PFSK-1 (cell line): Measurements from ENCODE around the gene GGTLC1.

Experiments
- FOXP2 ChIP-seq: optimal IDR thresholded peaks from 2 replicates; pipeline ENCODE3; 2011; ENCODE audit warnings: borderline replicate concordance, control low read depth, inconsistent platforms; ENCODE audit not compliant: insufficient read depth; ENCODE audit errors: extremely low read length, extremely low read depth
- POLR2AphosphoS5 ChIP-seq: IDR thresholded peaks from 2 replicates; pipeline ENCODE4 v1.6.1; 2012; ENCODE audit warnings: low read depth, mild to moderate bottlenecking, control low read depth, low read length, moderate library complexity
- REST ChIP-seq, 2 experiments: IDR thresholded peaks; 2 replicates each; pipeline versions ENCODE4 v1.6.1 to v1.8.0; 2011 to 2012; ENCODE audit warnings: low read depth in 2 of 2, low read length in 2 of 2, control low read depth in 1 of 2, inconsistent platforms in 1 of 2, mild to moderate bottlenecking in 1 of 2, moderate library complexity in 1 of 2; ENCODE audit not compliant: insufficient read depth in 1 of 2
- SIN3A ChIP-seq: IDR thresholded peaks from 2 replicates; pipeline ENCODE4 v1.6.1; 2012; ENCODE audit warnings: mild to moderate bottlenecking, low read length, moderate library complexity, borderline replicate concordance; ENCODE audit not compliant: insufficient read depth
- TAF1 ChIP-seq: IDR thresholded peaks from 2 replicates; pipeline ENCODE4 v1.6.1; 2012; ENCODE audit warnings: low read length, control low read depth, borderline replicate concordance; ENCODE audit not compliant: insufficient read depth

The GGTLC1 gene

GRCh38 chr20:23943304-23943703, 45.3 kb downstream of the GGTLC1 start:
- TF ChIP-seq POLR2AphosphoS5 (no peak), REST (IDR thresholded peaks at IDR 0.05; ENCODE audit: insufficient read depth in 1 of 2, low read depth in 2 of 2, low read length in 2 of 2) (no peak), TAF1 (no peak), FOXP2 (no peak), SIN3A (no peak)

GRCh38 chr20:23939641-23940040, 48.9 kb downstream of the GGTLC1 start:
- no peak for TF ChIP-seq FOXP2
- no peak for TF ChIP-seq SIN3A
- TF ChIP-seq REST (IDR thresholded peaks at IDR 0.05; ENCODE audit: insufficient read depth in 1 of 2, low read depth in 2 of 2, low read length in 2 of 2) = no peak
- TF ChIP-seq POLR2AphosphoS5 = no peak
- no peak for TF ChIP-seq TAF1

- TF ChIP-seq REST (IDR thresholded peaks at IDR 0.05; ENCODE audit: insufficient read depth in 1 of 2, low read depth in 2 of 2, low read length in 2 of 2) (no peak), TAF1 (no peak), POLR2AphosphoS5 (no peak), SIN3A (no peak), FOXP2 (no peak)
These were observed 49.5 kb downstream of the GGTLC1 start for GRCh38 chr20:23939063-23939462.

GRCh38 chr20:23938118-23938438, 50.5 kb downstream of the GGTLC1 start:
- TF ChIP-seq POLR2AphosphoS5 = no peak
- TF ChIP-seq SIN3A = no peak
- TF ChIP-seq FOXP2 = no peak
- no peak for TF ChIP-seq REST (IDR thresholded peaks at IDR 0.05; ENCODE audit: insufficient read depth in 1 of 2, low read depth in 2 of 2, low read length in 2 of 2)
- no peak for TF ChIP-seq TAF1
